ENCODE data around the gene PGM5. TPM values are rescaled to one million over a fixed set of nuclear protein-coding genes. Genes with fewer than 3 reads are reported as not detected.

PGM5 gene
- total RNA-seq, 1 donor: 0.36 TPM

GRCh38 chr9:68540712-68541535 is 184.5 kb downstream of the PGM5 start, which contains the start of gene TMEM252:
Gene TMEM252 (minus strand): TSS chr9:68540883. CDS start chr9:68540814, 69 bp downstream.
- H3K4me3 ChIP-seq (ENCODE audit: insufficient read depth, low read length): no peak within 1 kb of the TSS
- H3K79me2 ChIP-seq (ENCODE audit: insufficient read depth, low read length): no peaks in the 10 kb centered on the region
- no peak for TF ChIP-seq CTCF (IDR thresholded peaks at IDR 0.05; ENCODE audit: extremely low read depth, low read depth, low read length)
- no peaks in the 10 kb centered on the region for H3K27me3 ChIP-seq (ENCODE audit: insufficient read depth, low read length)
- no peak within 1 kb of the TSS for H2AFZ ChIP-seq (ENCODE audit: low read length)
- DNase-seq (ENCODE audit: insufficient read length, low spot score, missing footprints): no peak
- no peak within 1 kb of the TSS for H3K4me2 ChIP-seq (ENCODE audit: insufficient read depth, low read length)
- no peaks in the 10 kb centered on the region for H3K36me3 ChIP-seq (ENCODE audit: insufficient read depth, low read length)
- H3K4me1 ChIP-seq (ENCODE audit: insufficient read depth, low read length): no peaks in the 10 kb centered on the region
- H4K20me1 ChIP-seq (ENCODE audit: insufficient read depth, low read length): no peaks in the 10 kb centered on the region
- no peak within 1 kb of the TSS for H3K27ac ChIP-seq (ENCODE audit: low read depth, low read length)
- no peaks in the 10 kb centered on the region for H3K9me3 ChIP-seq (ENCODE audit: low read depth, low read length)

- no peaks in the 10 kb centered on the region for H3K4me1 ChIP-seq (ENCODE audit: insufficient read depth, low read length)
- no peaks in the 10 kb centered on the region for H3K36me3 ChIP-seq (ENCODE audit: insufficient read depth, low read length)
- no peaks in the 10 kb centered on the region for H3K27me3 ChIP-seq (ENCODE audit: insufficient read depth, low read length)
- TF ChIP-seq CTCF (IDR thresholded peaks at IDR 0.05; ENCODE audit: extremely low read depth, low read depth, low read length): no peak
- DNase-seq (ENCODE audit: insufficient read length, low spot score, missing footprints): no peak
- H2AFZ ChIP-seq (ENCODE audit: low read length): no peak overlapping the region
- no peak overlapping the region for H3K4me3 ChIP-seq (ENCODE audit: insufficient read depth, low read length)
- H3K4me2 ChIP-seq (ENCODE audit: insufficient read depth, low read length): no peak overlapping the region
- no peak overlapping the region for H3K27ac ChIP-seq (ENCODE audit: low read depth, low read length)
- no peaks in the 10 kb centered on the region for H4K20me1 ChIP-seq (ENCODE audit: insufficient read depth, low read length)
- no peaks in the 10 kb centered on the region for H3K9me3 ChIP-seq (ENCODE audit: low read depth, low read length)
- no peaks in the 10 kb centered on the region for H3K79me2 ChIP-seq (ENCODE audit: insufficient read depth, low read length)
These were observed 185.2 kb downstream of the PGM5 start for GRCh38 chr9:68541568-68541967.

- Histone ChIP-seq H4K20me1 (ENCODE audit: insufficient read depth, low read length) (no peaks in the 10 kb centered on the region), H3K27me3 (ENCODE audit: insufficient read depth, low read length) (no peaks in the 10 kb centered on the region), H3K4me3 (ENCODE audit: insufficient read depth, low read length) (no peak overlapping the region), H3K36me3 (ENCODE audit: insufficient read depth, low read length) (no peaks in the 10 kb centered on the region), H3K4me2 (ENCODE audit: insufficient read depth, low read length) (no peak overlapping the region), H3K27ac (ENCODE audit: low read depth, low read length) (no peak overlapping the region), H3K9me3 (ENCODE audit: low read depth, low read length) (no peaks in the 10 kb centered on the region), H2AFZ (ENCODE audit: low read length) (no peak overlapping the region), H3K4me1 (ENCODE audit: insufficient read depth, low read length) (no peaks in the 10 kb centered on the region), H3K79me2 (ENCODE audit: insufficient read depth, low read length) (no peaks in the 10 kb centered on the region)
- no peak for TF ChIP-seq CTCF (IDR thresholded peaks at IDR 0.05; ENCODE audit: extremely low read depth, low read depth, low read length)
- DNase-seq (ENCODE audit: insufficient read length, low spot score, missing footprints): no peak
These were observed 188.8 kb downstream of the PGM5 start for GRCh38 chr9:68545033-68545705.

Measured in osteoblast (primary cell).